HFFc6 (cell line): Measurements from ENCODE around the gene COMMD1. TPM values are rescaled to one million over a fixed set of nuclear protein-coding genes. Genes with fewer than 3 reads are reported as not detected.
"Not testable (repeated sequence)": the region's sequence is repeated elsewhere in the genome, so short reads cannot be mapped to it uniquely, and the experiment has no call there.

Experiments
- DNase-seq: peaks from one replicate; pipeline ENCODE4 v3.0.0-alpha.2; 2018
- H3K27ac Mint-ChIP-seq: 2 replicates; pipeline ENCODE4 v1.8.0; 2020; ENCODE audit warnings: mild to moderate bottlenecking, mixed read lengths
- H3K27me3 Mint-ChIP-seq: 2 replicates; pipeline ENCODE4 v1.8.0; 2021; ENCODE audit warnings: mild to moderate bottlenecking, moderate library complexity, mixed read lengths; ENCODE audit not compliant: insufficient read depth
- H3K36me3 Mint-ChIP-seq: 2 replicates; pipeline ENCODE4 v1.8.0; 2021; ENCODE audit warnings: low read depth, mixed read lengths
- H3K4me1 Mint-ChIP-seq: 2 replicates; pipeline ENCODE4 v1.8.0; 2020; ENCODE audit warnings: low read depth, mixed read lengths
- H3K4me3 Mint-ChIP-seq: 2 replicates; pipeline ENCODE4 v1.8.0; 2020; ENCODE audit warnings: mild to moderate bottlenecking, moderate library complexity, mixed read lengths
- H3K9me3 Mint-ChIP-seq: 2 replicates; pipeline ENCODE4 v1.8.0; 2020; ENCODE audit warnings: mild to moderate bottlenecking, mixed read lengths
- total RNA-seq, 6 experiments: library from RNA; stranded (reverse); fragmentation: NEBNext Ultra II Directional; extraction: Animal tissue kit (Norgen Biotek cat#: 25700); gene quantifications; 2 replicates in 1 of 6; 3 replicates in 5 of 6; pipeline ENCODE4 v1.2.3, GENCODE V29; 2021
- TF ChIP-seq, protein P1 (sequence below): fragments of 200-600 bp; sonication (generic); IDR thresholded peaks from 2 replicates; pipeline ENCODE4 v1.5.0; 2021; ENCODE audit warnings: antibody characterized with exemption, mild to moderate bottlenecking

Gene COMMD1
- total RNA-seq, 6 experiments from 2014 or later = 41.1 to 53.6 (median 48.3) TPM

DNA sequence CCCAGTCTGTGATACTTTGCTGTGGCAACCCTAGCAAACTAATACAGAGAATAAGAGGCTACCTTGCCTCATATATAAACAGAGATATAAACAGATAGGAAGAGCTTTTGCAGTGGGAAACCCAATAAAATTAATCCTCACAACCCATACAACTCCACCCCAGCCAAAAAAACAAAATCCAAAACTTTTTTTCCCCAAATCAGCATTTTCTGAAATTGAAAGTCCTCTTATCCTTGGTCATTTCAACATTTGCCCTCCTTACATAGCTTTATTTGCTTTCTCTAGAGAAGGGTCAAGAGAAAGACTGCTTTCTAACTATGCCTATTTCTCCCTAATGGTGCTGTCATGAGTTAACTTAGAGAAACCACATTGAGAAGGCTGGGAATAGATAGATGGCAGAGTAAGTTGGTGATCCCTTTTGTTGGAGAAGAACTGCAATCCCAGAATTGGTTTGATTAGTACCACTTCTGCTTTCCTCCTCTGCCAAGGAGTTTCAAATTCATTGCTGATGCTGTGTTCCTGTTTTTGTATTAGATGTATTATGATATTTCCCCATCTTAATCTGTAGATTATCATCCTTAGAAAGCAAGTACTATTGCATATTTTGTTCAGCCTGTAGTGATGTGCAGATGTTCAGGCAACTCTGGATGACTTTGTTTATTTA is 214.0 kb downstream of the COMMD1 start:
- no peak overlapping the region for H3K27ac Mint-ChIP-seq
- H3K4me1 Mint-ChIP-seq = peaks cover 7% of the 10 kb centered on the region; the same call in 1 of the 2 replicates
- H3K4me3 Mint-ChIP-seq = no peak overlapping the region
- H3K9me3 Mint-ChIP-seq = no peaks in the 10 kb centered on the region
- H3K27me3 Mint-ChIP-seq = 0 out of 2 replicates have a peak, but pooled peaks cover 2% of the 10 kb centered on the region
- DNase-seq = no peak
- no peaks in the 10 kb centered on the region; the same call in 1 of the 2 replicates for H3K36me3 Mint-ChIP-seq
- TF ChIP-seq, protein P1, sequence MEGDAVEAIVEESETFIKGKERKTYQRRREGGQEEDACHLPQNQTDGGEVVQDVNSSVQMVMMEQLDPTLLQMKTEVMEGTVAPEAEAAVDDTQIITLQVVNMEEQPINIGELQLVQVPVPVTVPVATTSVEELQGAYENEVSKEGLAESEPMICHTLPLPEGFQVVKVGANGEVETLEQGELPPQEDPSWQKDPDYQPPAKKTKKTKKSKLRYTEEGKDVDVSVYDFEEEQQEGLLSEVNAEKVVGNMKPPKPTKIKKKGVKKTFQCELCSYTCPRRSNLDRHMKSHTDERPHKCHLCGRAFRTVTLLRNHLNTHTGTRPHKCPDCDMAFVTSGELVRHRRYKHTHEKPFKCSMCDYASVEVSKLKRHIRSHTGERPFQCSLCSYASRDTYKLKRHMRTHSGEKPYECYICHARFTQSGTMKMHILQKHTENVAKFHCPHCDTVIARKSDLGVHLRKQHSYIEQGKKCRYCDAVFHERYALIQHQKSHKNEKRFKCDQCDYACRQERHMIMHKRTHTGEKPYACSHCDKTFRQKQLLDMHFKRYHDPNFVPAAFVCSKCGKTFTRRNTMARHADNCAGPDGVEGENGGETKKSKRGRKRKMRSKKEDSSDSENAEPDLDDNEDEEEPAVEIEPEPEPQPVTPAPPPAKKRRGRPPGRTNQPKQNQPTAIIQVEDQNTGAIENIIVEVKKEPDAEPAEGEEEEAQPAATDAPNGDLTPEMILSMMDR = no peak

DNA sequence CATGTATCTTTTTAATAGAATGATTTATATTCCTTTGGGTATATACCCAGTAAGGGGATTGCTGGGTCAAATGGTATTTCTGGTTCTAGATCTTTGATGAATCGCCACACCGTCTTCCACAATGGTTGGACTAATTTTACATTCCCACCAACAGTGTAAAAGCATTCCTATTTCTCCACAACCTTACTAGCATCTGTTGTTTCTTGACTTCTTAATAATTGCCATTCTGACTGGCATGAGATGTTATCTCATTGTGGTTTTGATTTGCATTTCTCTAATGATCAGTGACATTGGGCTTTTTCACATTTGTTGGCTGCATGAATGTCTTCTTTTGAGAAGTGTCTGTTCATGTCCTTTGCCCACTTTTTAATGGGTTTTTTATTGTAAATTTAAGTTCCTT is 220.8 kb downstream of the COMMD1 start:
- H3K4me3 Mint-ChIP-seq, H3K9me3 Mint-ChIP-seq, H3K27me3 Mint-ChIP-seq, DNase-seq, H3K4me1 Mint-ChIP-seq, H3K27ac Mint-ChIP-seq: not testable (repeated sequence)
- H3K36me3 Mint-ChIP-seq = peaks cover 12% of the 10 kb centered on the region; the same call in 1 of the 2 replicates

DNA sequence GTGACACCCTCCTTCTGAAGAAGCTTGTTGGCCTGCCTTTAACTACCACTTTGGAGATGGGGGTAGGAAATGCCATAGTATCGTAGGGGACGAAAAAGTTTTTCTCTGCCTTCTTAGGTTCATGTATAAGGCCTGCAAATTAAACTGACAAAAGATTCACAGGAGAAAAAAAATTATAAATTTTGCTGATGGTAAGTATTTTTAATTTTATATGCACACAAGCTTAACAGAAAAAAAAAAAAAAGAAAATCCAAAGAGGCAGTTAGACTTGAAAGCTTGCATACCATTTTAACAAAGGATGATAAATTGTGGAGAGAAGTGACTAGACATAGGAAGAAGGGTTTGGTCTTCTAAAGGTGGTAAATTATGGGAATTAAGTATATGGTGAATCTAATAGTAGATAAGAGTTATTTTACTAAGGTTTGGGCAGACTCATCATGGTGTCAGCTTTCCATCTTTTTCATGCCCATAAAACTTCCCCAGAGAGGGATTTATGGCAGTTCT is 227.9 kb downstream of the COMMD1 start:
- Mint-ChIP-seq H3K4me3 (no peak overlapping the region), H3K27ac (no peak overlapping the region), H3K27me3 (no peaks in the 10 kb centered on the region; the same call in 1 of the 2 replicates), H3K4me1 (peaks cover 9% of the 10 kb centered on the region), H3K9me3 (no peaks in the 10 kb centered on the region), H3K36me3 (0 out of 2 replicates have a peak, but pooled peaks cover 4% of the 10 kb centered on the region)
- TF ChIP-seq, protein P1 = no peak
- DNase-seq = no peak

DNA sequence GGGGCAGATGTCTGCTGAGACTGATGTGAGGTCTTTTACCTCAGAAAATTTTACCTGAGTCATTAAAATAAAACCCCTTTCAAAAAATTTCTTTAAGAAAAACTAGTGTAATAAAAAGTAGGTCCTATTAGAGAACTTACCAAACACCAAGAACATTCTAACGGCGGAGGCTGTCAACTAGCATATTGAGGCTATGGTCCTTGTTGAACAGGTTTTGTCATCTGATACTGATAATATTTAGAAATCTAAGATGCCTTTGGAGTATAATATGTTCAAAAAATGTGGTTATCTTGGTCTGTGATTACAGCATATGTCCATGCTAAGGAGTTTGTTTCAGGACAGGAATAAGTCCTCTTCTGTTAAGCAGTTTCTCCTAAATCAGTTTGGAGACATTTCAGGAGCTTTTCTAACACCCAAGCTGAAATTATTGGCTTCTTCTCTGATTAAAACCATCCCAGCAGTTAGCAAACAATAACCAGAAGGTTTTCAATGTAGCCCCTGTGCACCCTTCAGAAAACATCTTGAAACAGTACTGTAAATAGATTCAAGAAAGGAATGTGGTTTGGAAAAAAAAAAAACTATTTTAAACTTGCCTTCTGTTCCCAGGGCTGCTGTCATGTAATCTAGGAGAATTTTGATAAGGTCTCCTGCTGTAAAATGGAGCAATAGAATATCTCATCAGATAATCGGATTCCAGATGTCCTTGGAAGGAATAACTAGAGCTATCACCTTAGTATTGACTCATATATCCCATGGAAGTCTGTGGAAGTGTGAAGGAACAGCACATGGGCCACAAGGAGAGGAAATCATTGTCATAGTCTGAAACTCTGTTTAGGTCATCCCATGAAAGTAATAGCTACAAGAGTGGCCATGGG is 231.7 kb downstream of the COMMD1 start:
- no peaks in the 10 kb centered on the region for H3K9me3 Mint-ChIP-seq
- no peak overlapping the region for H3K4me3 Mint-ChIP-seq

DNA sequence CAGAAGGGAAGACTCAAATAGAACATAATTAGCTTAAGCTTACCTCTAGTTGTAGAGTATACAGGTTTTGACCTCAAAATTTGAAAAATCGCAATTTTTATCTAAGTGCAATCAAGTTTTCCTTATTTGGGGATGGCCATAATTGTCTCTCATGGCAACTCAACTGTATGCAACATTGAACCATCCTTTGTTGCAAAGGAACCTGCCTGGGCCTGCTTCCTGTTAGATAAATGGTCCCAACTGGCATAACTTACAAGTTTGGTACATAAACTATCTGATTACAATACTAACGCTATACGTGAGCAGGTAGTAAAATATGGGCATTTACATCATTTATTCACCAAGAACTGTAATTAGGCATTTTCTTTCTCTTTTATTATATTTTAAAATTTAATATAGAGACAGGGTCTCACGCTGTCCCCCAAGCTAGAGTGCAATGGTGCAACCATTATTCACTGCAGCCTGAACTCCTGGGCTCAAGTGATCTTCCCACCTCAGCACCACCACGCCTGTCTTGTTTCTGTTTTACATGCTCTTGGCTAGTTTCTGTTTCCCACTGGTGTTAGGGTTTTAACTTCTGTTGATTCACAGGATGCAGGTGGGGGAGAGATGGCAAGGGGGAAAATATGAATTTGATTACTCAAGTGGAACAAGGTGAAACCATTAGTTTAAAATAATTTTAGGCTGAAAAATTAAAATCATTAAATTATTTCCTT is 235.1 kb downstream of the COMMD1 start:
- Mint-ChIP-seq H3K4me1 (peaks cover 9% of the 10 kb centered on the region), H3K27ac (no peak overlapping the region), H3K9me3 (no peaks in the 10 kb centered on the region), H3K36me3 (0 out of 2 replicates have a peak, but pooled peaks cover 4% of the 10 kb centered on the region), H3K4me3 (no peak overlapping the region), H3K27me3 (no peaks in the 10 kb centered on the region; the same call in 1 of the 2 replicates)
- no peak for DNase-seq
- TF ChIP-seq, protein P1 = no peak

More for the DNA sequence above, 231.7 kb downstream of the COMMD1 start:
- H3K36me3 Mint-ChIP-seq = 0 out of 2 replicates have a peak, but pooled peaks cover 4% of the 10 kb centered on the region
- TF ChIP-seq, protein P1 = no peak
- no peak for DNase-seq
- no peak overlapping the region for H3K27ac Mint-ChIP-seq
- no peaks in the 10 kb centered on the region for H3K27me3 Mint-ChIP-seq
- H3K4me1 Mint-ChIP-seq = peaks cover 9% of the 10 kb centered on the region
